GM12865 (cell line): Measurements from ENCODE around the gene HDLBP.

Experiments used
- DNase-seq: peaks from one replicate; pipeline ENCODE4 v3.0.0; 2010; ENCODE audit warnings: low read depth
- H3K4me3 ChIP-seq: 2 replicates; pipeline ENCODE4 v1.5.1; 2011; ENCODE audit warnings: mild to moderate bottlenecking, low read depth, low read length, control low read depth
- TF ChIP-seq, protein P1 (sequence below): IDR thresholded peaks from 2 replicates; pipeline ENCODE4 v1.5.1; 2011; ENCODE audit warnings: low read length, control low read depth, low read depth, inconsistent platforms; ENCODE audit not compliant: insufficient read depth; ENCODE audit errors: missing control alignments

HDLBP gene

DNA sequence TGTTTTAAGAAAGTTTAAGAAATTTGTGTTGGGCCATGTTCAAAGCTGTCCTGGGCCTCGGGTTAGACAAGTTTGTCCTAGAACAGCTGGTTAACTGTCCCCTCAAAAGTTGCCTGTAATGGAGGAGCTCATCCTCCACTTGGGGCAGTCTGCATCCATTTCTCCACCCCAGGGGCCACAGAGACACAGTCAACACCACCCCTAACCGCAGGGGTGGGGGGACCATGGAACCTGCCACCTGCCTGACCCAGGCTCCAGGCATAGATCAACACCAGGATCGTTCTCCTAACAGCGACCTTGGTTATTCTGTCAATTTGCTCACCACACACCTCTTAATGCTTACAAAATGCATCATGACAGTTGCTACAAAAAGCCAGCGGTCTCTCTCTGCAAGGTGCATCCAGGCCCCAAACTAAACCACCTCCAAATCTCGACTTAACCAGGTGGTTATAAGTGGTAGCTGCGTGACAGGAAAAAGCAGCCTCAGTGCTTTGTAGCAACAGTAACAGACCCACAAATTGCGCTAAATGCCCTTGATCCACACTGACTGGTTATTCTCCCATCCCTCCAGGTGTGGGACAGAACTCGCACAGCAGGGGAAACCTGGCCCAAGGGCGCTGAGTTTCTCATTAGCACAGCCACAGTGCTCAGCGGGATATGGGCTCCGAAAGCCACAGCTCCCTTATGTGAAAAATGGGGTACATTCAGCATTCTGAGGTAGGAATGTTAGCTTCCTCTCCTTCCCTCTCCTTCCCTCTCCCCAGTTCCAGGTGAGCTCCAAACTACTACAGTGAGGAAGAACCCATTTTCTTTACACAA, 48.0 kb downstream of the HDLBP start:
- no peak for DNase-seq
- TF ChIP-seq, protein P1, sequence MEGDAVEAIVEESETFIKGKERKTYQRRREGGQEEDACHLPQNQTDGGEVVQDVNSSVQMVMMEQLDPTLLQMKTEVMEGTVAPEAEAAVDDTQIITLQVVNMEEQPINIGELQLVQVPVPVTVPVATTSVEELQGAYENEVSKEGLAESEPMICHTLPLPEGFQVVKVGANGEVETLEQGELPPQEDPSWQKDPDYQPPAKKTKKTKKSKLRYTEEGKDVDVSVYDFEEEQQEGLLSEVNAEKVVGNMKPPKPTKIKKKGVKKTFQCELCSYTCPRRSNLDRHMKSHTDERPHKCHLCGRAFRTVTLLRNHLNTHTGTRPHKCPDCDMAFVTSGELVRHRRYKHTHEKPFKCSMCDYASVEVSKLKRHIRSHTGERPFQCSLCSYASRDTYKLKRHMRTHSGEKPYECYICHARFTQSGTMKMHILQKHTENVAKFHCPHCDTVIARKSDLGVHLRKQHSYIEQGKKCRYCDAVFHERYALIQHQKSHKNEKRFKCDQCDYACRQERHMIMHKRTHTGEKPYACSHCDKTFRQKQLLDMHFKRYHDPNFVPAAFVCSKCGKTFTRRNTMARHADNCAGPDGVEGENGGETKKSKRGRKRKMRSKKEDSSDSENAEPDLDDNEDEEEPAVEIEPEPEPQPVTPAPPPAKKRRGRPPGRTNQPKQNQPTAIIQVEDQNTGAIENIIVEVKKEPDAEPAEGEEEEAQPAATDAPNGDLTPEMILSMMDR: peak; percentile 7
- H3K4me3 ChIP-seq: no peak overlapping the region

DNA sequence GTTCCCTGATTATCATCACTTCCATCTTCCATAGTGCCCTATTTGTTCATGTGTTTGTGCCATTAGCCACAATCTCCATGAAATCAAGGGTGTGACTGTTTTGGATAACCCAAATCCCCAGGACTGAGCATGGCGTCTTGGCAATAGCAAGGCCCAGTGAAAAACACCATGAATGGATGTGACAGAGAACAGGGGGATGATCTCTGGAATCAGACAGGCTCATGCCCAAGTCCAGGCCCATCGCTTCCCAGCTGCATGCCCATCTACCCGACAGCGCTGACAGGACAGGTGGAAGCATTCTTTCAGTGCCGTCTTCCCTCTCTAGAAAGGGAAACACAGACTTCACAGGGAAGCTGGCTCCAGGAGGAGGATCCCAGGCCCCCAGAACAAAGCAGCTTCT, 50.0 kb downstream of the HDLBP start:
- H3K4me3 ChIP-seq: no peak overlapping the region
- no peak for DNase-seq
- TF ChIP-seq, protein P1: no peak

DNA sequence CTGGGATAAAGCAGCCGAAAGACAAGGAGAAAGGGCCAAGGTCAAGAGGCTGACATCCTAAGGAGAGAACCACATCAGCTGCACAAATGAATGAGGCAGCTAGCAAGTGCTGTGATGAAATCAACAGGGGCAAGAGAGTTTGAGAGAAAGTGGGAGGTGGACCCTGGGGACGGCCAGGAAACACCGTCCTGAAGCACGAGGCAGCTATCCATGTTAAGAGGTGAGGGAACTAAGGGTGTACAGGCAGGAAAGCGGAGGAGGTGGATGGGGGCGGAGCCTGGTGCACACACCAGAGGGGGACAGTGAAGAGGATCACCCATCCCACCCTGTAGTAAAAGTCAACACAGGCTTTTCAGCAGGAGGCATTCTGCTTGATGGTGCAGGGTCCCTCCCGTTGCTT, 52.4 kb downstream of the HDLBP start:
- DNase-seq: no peak
- no peak overlapping the region for H3K4me3 ChIP-seq
- TF ChIP-seq, protein P1: no peak

DNA sequence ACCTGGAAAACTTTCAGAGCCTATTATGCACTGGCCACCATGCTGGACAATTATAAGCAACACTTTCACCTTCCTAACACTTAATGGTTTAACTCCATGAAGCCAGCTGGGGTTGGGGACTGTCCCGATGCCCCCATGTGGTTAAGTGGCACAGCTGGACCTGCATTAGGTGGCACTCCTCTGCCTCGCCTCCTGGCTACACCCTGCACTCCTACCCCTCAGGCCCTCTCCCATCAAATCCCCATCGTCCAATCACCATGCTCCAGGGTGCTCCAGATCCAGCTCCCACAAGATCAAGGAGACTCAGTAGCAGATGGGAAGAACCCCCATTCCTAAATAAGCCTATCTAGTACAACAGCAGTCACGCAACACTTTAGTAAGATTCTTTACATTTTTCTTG, 53.8 kb downstream of the HDLBP start:
- TF ChIP-seq, protein P1: no peak
- no peak for DNase-seq
- H3K4me3 ChIP-seq: no peak overlapping the region

DNA sequence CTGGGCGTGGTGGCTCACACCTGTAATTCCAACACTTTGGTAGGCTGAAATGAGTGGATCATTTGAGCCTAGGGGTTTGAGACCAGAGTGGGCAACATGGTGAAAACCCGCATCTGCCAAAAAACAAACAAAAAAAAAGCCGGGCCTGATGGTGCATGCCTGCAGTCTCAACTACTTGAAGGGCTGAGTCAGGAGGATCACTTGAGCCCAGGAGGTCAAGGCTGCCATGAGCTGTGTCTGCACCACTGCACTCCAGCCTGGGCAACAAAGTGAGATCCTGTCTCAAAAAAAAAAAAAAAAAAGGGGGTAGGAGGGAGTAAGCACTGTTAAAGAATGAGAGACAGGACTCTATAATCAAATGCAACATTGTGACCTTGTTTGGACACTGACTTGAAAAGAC, 54.6 kb downstream of the HDLBP start:
- no peak overlapping the region for H3K4me3 ChIP-seq
- no peak for DNase-seq
- TF ChIP-seq, protein P1: no peak

DNA sequence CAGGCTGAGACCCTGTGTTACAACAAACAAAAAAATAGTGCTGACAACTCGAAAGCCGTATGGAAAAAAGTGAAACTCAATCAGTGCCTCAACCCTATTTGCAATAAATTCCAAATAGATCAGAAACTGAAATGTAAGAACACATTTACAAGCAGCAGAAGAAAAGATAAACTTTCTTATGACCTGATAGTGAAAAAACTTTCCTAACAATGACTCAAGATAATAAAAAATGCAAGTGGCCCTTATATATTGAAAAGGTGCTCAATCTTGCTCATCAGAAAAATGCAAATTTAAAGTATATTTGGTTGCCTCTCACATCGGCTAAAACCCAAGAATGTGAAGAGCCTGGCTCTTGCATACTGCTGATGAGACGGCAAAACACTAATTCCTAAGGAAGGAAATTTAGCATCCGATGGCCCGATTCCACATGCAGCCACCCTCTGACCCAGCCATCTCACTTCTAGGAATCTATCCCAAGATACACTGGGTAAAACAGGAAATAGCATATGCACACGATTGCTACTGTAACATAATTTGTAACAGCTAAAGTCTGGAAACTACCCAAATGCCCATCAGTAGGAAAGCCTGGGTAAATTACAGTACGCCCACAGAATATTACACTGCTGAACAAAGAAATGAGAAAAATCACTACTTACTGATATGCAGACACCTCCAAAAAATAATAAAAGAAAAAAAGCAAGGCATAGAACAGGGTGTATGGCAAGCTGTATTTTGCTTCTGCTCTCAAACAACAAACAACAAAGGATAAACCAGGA, 56.8 kb downstream of the HDLBP start:
- TF ChIP-seq, protein P1: no peak
- DNase-seq: no peak
- no peak overlapping the region for H3K4me3 ChIP-seq
